HepG2 (cell line): ENCODE measurements around the gene ERBB4. TPM values are rescaled to one million over a fixed set of nuclear protein-coding genes. Genes with fewer than 3 reads are reported as not detected.

Source experiments
- ATAC-seq: fragments of 200-7000 bp; cut with Tn5 transposase; 3 replicates; pipeline ENCODE4 v1.9.1; 2020; ENCODE audit warnings: mild to moderate bottlenecking, moderate library complexity
- BruUV-seq: library from RNA; stranded (reverse); fragments of 400-500 nt; replicated peaks from 2 replicates; lab custom pipeline; 2021; lab: Mats Ljungman, UMichigan
- CTCF ChIA-PET: fragments of 300-600 bp; formaldehyde crosslinking; extraction: SDS; loops from one replicate; lab custom pipeline; 2021; ENCODE audit warnings: low total read pairs, inconsistent platforms, low intra/inter-chr PET ratio; lab: Yijun Ruan, JAX
- POLR2A ChIA-PET: fragments of 350-600 bp; sonication (Branson Sonifier 250); formaldehyde crosslinking; loops from one replicate; lab custom pipeline; 2020; ENCODE audit warnings: antibody characterized with exemption, inconsistent platforms; lab: Yijun Ruan, JAX
- DNase-seq: peaks from one replicate; pipeline ENCODE4 v3.0.0-alpha.2; 2015; ENCODE audit warnings: low spot score
- FAIRE-seq: peaks from 3 replicates; lab custom pipeline; 2011; peaks lifted over from hg19 to GRCh38; lab: Jason Lieb, UNC
- H2AFZ ChIP-seq: one replicate; pipeline ENCODE4 v1.6.1; 2011; ENCODE audit warnings: low read length, inconsistent platforms
- H3K27ac ChIP-seq: fragments of 300-600 bp; 3 replicates; pipeline ENCODE4 v1.8.0; 2011; ENCODE audit warnings: mixed run types, mild to moderate bottlenecking, mixed read lengths, low read length, inconsistent platforms; ENCODE audit not compliant: insufficient read depth; ENCODE audit errors: extremely low read length
- H3K27me3 ChIP-seq, 2 experiments: fragments of 200-600 bp in 1 of 2; 2 replicates in 1 of 2; 3 replicates in 1 of 2; pipeline versions ENCODE4 v1.6.0 to v1.8.0; 2011; ENCODE audit warnings: low read length in 2 of 2, mild to moderate bottlenecking in 2 of 2, moderate library complexity in 2 of 2, inconsistent platforms in 1 of 2; ENCODE audit not compliant: insufficient read depth in 2 of 2, control insufficient read depth in 1 of 2
- H3K36me3 ChIP-seq, 2 experiments: fragments of 200-600 bp in 1 of 2; replicated peaks in 1 of 2; 2 replicates in 1 of 2; 3 replicates in 1 of 2; pipeline versions ENCODE4 v1.5.1 to v1.8.0; 2011; ENCODE audit warnings: low read length in 2 of 2, inconsistent platforms in 1 of 2; ENCODE audit not compliant: insufficient read depth in 2 of 2, control insufficient read depth in 1 of 2
- H3K4me1 ChIP-seq: 2 replicates; pipeline ENCODE4 v1.5.1; 2012; ENCODE audit warnings: low read length, inconsistent platforms; ENCODE audit not compliant: insufficient read depth
- H3K4me2 ChIP-seq: 2 replicates; pipeline ENCODE4 v1.6.0; 2011; ENCODE audit warnings: low read depth, low read length, inconsistent platforms
- H3K4me3 ChIP-seq, 3 experiments: fragments of 200-600 bp in 1 of 3; sonication (generic), shearing (Covaris generic) in 1 of 3; replicated peaks in 1 of 3; 2 replicates each; pipeline ENCODE4 v1.5.1; 2011 to 2016; ENCODE audit warnings: low read length in 3 of 3, inconsistent platforms in 2 of 3, low read depth in 2 of 3, mild to moderate bottlenecking in 2 of 3, control low read depth in 1 of 3, mixed read lengths in 1 of 3; ENCODE audit not compliant: insufficient read depth in 1 of 3
- H3K79me2 ChIP-seq: one replicate; pipeline ENCODE4 v1.6.1; 2011; ENCODE audit warnings: low read length, inconsistent platforms; ENCODE audit not compliant: insufficient read depth
- H3K9ac ChIP-seq: 2 replicates; pipeline ENCODE4 v1.6.0; 2011; ENCODE audit warnings: mild to moderate bottlenecking, low read depth, low read length, inconsistent platforms; ENCODE audit not compliant: insufficient read depth
- H3K9me3 ChIP-seq: 2 replicates; pipeline ENCODE4 v1.5.1; 2012; ENCODE audit warnings: mild to moderate bottlenecking, low read length
- H4K20me1 ChIP-seq: 2 replicates; pipeline ENCODE4 v1.6.0; 2011; ENCODE audit warnings: inconsistent platforms, mild to moderate bottlenecking, low read length, moderate library complexity; ENCODE audit not compliant: insufficient read depth
- CCAR2 ChIP-seq: fragments of 200-400 bp; formaldehyde crosslinking; optimal IDR thresholded peaks from 2 replicates; pipeline ENCODE3; 2018; ENCODE audit warnings: low read depth, mild to moderate bottlenecking, low read length, moderate library complexity
- HNRNPLL ChIP-seq: fragments of 200-400 bp; formaldehyde crosslinking; IDR thresholded peaks from 2 replicates; pipeline ENCODE4 v1.6.1; 2017; ENCODE audit warnings: mild to moderate bottlenecking, low read depth, low read length; ENCODE audit not compliant: poor library complexity, severe bottlenecking
- MAFF ChIP-seq: IDR thresholded peaks from 2 replicates; pipeline ENCODE4 v1.6.1; 2011; ENCODE audit warnings: low read depth, low read length, improper control_type of control experiment
- MAFK ChIP-seq, 2 experiments: IDR thresholded peaks in 1 of 2; conservative IDR thresholded peaks in 1 of 2; 2 replicates each; pipeline ENCODE4 v1.6.1; 2011; ENCODE audit warnings: improper control_type of control experiment in 2 of 2, low read length in 2 of 2
- SMAD9 ChIP-seq: sonication (generic); formaldehyde crosslinking; IDR thresholded peaks from 2 replicates; pipeline ENCODE4 v1.5.1; 2020; ENCODE audit warnings: mild to moderate bottlenecking, missing genetic modification reagents
- TARDBP ChIP-seq: sonication (generic); formaldehyde crosslinking; IDR thresholded peaks from 2 replicates; pipeline ENCODE4 v1.8.0; 2022; ENCODE audit warnings: mild to moderate bottlenecking, missing genetic modification reagents
- ZNF343 ChIP-seq: sonication (generic); formaldehyde crosslinking; IDR thresholded peaks from 2 replicates; pipeline ENCODE4 v1.4.0; 2020; ENCODE audit warnings: mild to moderate bottlenecking, missing genetic modification reagents
- ZNF530 ChIP-seq: sonication (generic); formaldehyde crosslinking; IDR thresholded peaks from 2 replicates; pipeline ENCODE4 v1.5.0; 2020; ENCODE audit warnings: low read depth, mild to moderate bottlenecking, missing genetic modification reagents
- WGBS: methylation state at CpG from one replicate; pipeline ENCODE4 v1.1.6; 2017; ENCODE audit warnings: low lambda C conversion rate; 5-methylcytosine and 5-hydroxymethylcytosine counted together
- in situ Hi-C: cut with HindIII; loops from 2 replicates; pipeline ENCODE4 v1.10.0; 2017; ENCODE audit warnings: low pct_unique_long_range_greater_than_20kb; ENCODE audit not compliant: extremely low pct_ligation_motif_present
- intact Hi-C: fragments of 100-400 bp; cut with micrococcal nuclease; formaldehyde crosslinking; loops from one replicate; pipeline ENCODE4 v1.10.0; 2022; ENCODE audit not compliant: unreplicated experiment
- polyA plus RNA-seq, 8 experiments: library from polyadenylated mRNA; depleted of rRNA in 3 of 8; stranded (reverse) in 7 of 8; unstranded in 1 of 8; fragments of >200 nt; fragmentation: Illumina TruSeq in 4 of 8; extraction: Trizol in 4 of 8; gene quantifications; 2 replicates each; pipeline versions ENCODE4 v1.2.1 to v1.2.3, GENCODE V29; 2011 to 2016; ENCODE audit warnings: low read depth in 4 of 8, missing spikeins in 1 of 8, mixed read lengths in 1 of 8; ENCODE audit not compliant: insufficient read depth in 1 of 8
- total RNA-seq, 5 experiments: library from RNA; depleted of rRNA; stranded (reverse); fragments of >200 nt; fragmentation: Illumina TruSeq; extraction: Trizol; gene quantifications; 2 replicates each; pipeline ENCODE4 v1.2.3, GENCODE V29; 2016; ENCODE audit warnings: low read depth in 1 of 5
- TF ChIP-seq, protein P1 (sequence below): IDR thresholded peaks from 2 replicates; pipeline ENCODE4 v1.6.1; 2012; ENCODE audit warnings: inconsistent platforms

Gene ERBB4
- total and polyA plus RNA-seq, 2 of the 13 experiments (the other 11 are each of a cell fraction or from before 2014, with no cell fraction given), result not detected

DNA sequence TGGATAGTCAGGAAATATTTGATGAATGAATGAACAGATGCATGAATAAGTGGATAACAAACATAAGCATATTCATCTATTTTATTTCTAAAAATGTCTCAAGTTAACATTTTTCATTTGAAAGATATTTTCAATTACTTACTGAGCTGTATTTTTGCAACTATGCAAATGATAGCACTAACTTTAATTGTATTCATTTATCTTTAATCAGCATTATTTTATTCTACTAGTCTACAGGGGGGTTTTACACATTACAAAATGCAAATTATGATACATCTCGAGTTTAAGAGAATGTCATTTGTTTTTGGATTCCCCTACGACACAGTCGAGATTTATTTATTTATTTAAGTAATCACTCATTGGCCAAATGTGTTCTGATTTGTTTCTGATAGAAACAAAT is 530.6 kb downstream of the ERBB4 start:
- ChIA-PET CTCF (no interaction called here), POLR2A (no interaction called here)
- no peaks in the 10 kb centered on the region for H3K4me1 ChIP-seq
- intact Hi-C loops (loop anchor here (10.0 kb wide), 1 partner anchor 263 kb away; no protein-coding TSS in a partner anchor), in situ Hi-C loops (no loop called here)
- FAIRE-seq, result no peak
- no peak overlapping the region for H2AFZ ChIP-seq
- no peaks in the 10 kb centered on the region for H4K20me1 ChIP-seq
- no peaks in the 10 kb centered on the region for H3K27me3 ChIP-seq
- 2% methylated on average over 3 of the region's 3 CpGs for WGBS
- no peaks in the 10 kb centered on the region for H3K36me3 ChIP-seq
- no peak overlapping the region for H3K4me3 ChIP-seq
- ATAC-seq, result no peak
- no peak overlapping the region for H3K27ac ChIP-seq
- H3K9ac ChIP-seq, result no peak overlapping the region
- H3K4me2 ChIP-seq, result no peak overlapping the region
- no peaks in the 10 kb centered on the region for H3K79me2 ChIP-seq
- TF ChIP-seq SMAD9 (CRISPR knock-in tag), result no peak
- peak; percentile 43 to 58; a peak in 2 of 4 replicates for TF ChIP-seq MAFK (conservative IDR thresholded peaks at IDR 0.05 in 1 of 2, IDR thresholded peaks at IDR 0.05 in 1 of 2; ENCODE audit: low read length in 2 of 2)
- TF ChIP-seq MAFF, result peak; percentile 62
- TF ChIP-seq TARDBP (CRISPR knock-in tag), result no peak
- TF ChIP-seq ZNF343 (CRISPR knock-in tag), result no peak
- no peak for TF ChIP-seq CCAR2
- no peak for TF ChIP-seq ZNF530 (CRISPR knock-in tag)
- no peak for TF ChIP-seq HNRNPLL
- TF ChIP-seq, protein P1, sequence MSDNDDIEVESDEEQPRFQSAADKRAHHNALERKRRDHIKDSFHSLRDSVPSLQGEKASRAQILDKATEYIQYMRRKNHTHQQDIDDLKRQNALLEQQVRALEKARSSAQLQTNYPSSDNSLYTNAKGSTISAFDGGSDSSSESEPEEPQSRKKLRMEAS, result no peak
- H3K9me3 ChIP-seq, result no peaks in the 10 kb centered on the region
- DNase-seq, result no peak
- no TSS peak for BruUV-seq
